Measurements from ENCODE around the gene UQCR10. TPM values are rescaled to one million over a fixed set of nuclear protein-coding genes. Genes with fewer than 3 reads are reported as not detected.
A peak's percentile ranks its signal among the peaks of the same experiment; 100 is the strongest.

The UQCR10 gene
- total RNA-seq, 2 donors from 2014 or later: 92.8 to 124 TPM

DNA sequence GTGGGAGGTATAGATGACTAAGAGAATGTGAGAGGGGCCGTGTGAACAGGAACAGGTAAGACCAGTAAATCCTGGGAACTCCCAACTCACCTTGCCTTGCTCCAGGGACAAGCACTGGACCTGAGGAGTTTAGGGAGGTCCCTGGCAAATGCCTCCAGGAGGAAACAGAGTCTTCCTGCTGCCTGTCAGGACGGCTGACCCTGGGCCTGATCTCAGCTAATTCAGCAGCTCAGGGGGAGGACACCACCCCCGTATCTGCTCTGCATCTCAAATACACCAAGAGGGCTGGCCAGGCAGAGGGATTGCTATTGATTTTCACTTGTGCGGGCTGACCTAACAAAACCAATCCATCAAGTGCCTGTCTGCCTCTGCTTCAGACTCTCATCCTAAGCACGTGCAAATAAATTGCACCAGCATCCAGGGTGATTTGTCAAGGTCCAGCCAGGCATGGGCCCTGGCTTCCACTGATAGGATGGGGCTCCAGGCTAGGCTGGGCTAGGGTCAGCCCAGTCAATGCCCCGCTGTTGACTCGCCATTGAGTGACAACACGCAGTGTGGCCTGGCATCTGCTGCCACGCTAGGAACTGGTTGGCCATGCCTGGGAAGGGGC is 20.3 kb downstream of the UQCR10 start:
- intact Hi-C loops (cut with DNase I): no loop called here
- peaks cover 0 to 39% of the 10 kb centered on the region in 2 donors for H3K36me3 ChIP-seq
- WGBS: 53% methylated on average over 9 of the region's 9 CpGs
- peak overlapping the region in 1 of 2 donors; percentile 3 for H3K27ac ChIP-seq
- no peak for TF ChIP-seq POLR2AphosphoS5 (IDR thresholded peaks at IDR 0.05)
- TF ChIP-seq, protein P1, sequence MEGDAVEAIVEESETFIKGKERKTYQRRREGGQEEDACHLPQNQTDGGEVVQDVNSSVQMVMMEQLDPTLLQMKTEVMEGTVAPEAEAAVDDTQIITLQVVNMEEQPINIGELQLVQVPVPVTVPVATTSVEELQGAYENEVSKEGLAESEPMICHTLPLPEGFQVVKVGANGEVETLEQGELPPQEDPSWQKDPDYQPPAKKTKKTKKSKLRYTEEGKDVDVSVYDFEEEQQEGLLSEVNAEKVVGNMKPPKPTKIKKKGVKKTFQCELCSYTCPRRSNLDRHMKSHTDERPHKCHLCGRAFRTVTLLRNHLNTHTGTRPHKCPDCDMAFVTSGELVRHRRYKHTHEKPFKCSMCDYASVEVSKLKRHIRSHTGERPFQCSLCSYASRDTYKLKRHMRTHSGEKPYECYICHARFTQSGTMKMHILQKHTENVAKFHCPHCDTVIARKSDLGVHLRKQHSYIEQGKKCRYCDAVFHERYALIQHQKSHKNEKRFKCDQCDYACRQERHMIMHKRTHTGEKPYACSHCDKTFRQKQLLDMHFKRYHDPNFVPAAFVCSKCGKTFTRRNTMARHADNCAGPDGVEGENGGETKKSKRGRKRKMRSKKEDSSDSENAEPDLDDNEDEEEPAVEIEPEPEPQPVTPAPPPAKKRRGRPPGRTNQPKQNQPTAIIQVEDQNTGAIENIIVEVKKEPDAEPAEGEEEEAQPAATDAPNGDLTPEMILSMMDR (IDR thresholded peaks at IDR 0.05): no peak
- no peak for TF ChIP-seq POLR2A (IDR thresholded peaks at IDR 0.05)
- H3K4me3 ChIP-seq: no peak overlapping the region
- H3K9me3 ChIP-seq: no peaks in the 10 kb centered on the region
- DNase-seq (ENCODE audit: low spot score): no peak
- no peaks in the 10 kb centered on the region for H3K27me3 ChIP-seq (replicated peaks; ENCODE audit: insufficient read depth)
- peaks cover 8% of the 10 kb centered on the region for H3K4me1 ChIP-seq (replicated peaks)

DNA sequence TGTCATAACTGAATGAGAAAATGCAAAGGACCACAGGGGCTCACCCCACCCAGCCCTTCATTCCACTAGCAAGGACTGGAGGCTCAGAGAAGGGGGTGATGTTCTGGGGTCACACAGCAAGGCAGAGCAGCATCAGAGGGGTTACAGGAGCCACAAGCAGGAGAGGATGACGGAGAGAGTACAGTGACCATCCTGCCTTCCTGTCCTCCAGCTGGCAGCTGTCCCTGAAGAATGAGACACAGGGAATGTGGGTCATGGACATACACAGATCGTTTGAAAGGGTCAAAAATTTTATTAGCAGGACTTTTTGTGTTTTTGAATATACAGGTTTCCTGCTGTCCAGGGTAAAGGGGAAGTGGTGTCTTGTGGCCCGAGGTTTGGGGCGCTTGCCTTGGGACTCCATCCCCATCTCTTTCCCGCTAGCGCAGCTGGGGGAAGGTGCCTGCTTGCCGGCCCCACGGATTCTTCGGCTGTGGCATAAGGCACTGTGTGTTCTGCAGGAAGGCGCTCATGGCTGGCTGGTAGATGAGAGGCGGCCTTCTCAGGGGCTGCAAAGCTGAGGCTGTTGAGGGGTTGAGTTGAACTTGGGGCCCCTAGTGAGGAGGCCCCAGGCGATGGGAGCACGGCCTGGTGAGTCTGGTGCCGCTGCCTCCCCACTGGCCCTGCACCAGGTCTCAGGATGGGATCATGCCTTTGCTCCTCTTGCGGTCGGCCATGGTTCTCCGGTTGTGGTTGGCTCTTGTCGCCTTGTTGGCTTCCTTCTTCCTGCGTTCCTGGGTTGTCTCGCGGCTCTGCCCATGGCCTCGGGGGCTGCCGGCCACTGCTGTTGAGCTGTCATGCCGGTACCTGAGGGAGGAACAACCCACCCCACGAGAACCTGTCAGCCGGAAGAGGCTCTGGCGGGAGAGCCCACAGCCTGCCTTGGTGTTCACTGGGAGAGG is 21.4 kb downstream of the UQCR10 start:
- H3K9me3 ChIP-seq: no peaks in the 10 kb centered on the region
- H3K4me3 ChIP-seq: no peak overlapping the region
- 85% methylated on average over 27 of the region's 27 CpGs for WGBS
- no peak for DNase-seq (ENCODE audit: low spot score)
- peaks cover 6 to 48% of the 10 kb centered on the region in 2 donors for H3K36me3 ChIP-seq
- TF ChIP-seq, protein P1 (IDR thresholded peaks at IDR 0.05): no peak
- TF ChIP-seq POLR2A (IDR thresholded peaks at IDR 0.05) (no peak), POLR2AphosphoS5 (IDR thresholded peaks at IDR 0.05) (no peak)
- no peaks in the 10 kb centered on the region for H3K27me3 ChIP-seq (replicated peaks; ENCODE audit: insufficient read depth)
- intact Hi-C loops (cut with DNase I): no loop called here
- H3K27ac ChIP-seq: no peak overlapping the region
- peaks cover 8% of the 10 kb centered on the region for H3K4me1 ChIP-seq (replicated peaks)

DNA sequence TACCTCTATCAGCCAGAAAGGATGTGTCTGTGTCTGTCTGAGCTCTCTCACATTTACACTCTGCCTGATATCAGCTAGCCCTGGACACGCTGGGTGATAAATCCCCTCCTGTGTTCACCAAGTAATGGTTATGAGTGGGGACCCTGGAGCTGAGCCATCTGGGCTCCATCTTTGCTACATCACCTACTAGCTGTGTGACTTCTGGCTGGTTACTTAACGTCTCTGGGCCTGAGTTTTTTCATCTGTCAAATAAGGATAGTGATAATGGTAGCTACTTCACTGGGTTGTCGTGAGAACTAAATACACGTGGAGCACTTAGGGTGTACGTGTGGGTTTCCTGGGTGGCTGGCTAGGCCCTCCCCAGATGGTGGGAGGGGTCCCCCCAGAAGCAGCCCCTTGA is 22.9 kb downstream of the UQCR10 start:
- no peaks in the 10 kb centered on the region for H3K9me3 ChIP-seq
- H3K27me3 ChIP-seq (replicated peaks; ENCODE audit: insufficient read depth): no peaks in the 10 kb centered on the region
- peaks cover 6 to 48% of the 10 kb centered on the region in 2 donors for H3K36me3 ChIP-seq
- no peak overlapping the region for H3K4me3 ChIP-seq
- no peak for DNase-seq (ENCODE audit: low spot score)
- H3K27ac ChIP-seq: no peak overlapping the region
- TF ChIP-seq, protein P1 (IDR thresholded peaks at IDR 0.05): no peak
- no peak for TF ChIP-seq POLR2A (IDR thresholded peaks at IDR 0.05)
- TF ChIP-seq POLR2AphosphoS5 (IDR thresholded peaks at IDR 0.05): no peak
- intact Hi-C loops (cut with DNase I): no loop called here
- 95% methylated on average over 5 of the region's 5 CpGs for WGBS
- H3K4me1 ChIP-seq (replicated peaks): peaks cover 2% of the 10 kb centered on the region

DNA sequence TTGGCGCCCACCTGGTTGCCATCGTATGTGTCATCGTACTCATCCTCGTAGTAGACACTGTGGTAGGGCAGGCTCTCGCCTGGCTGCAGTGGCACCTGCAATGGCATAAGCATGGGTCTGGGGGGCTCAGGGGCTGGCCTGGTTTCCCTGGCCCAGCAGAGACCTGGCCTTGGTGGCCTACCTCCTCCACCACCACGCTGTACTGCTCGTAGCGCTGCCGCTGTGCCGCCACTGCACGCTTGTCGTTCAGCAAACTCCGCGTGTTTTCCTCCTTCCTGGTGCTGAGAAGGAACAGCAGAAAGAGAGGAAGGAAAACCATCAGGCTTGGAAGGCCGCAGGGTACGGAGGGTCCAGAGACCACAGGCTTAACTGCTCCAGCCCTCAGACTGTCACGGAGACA is 26.2 kb downstream of the UQCR10 start:
- H3K9me3 ChIP-seq: no peaks in the 10 kb centered on the region
- H3K4me3 ChIP-seq: no peak overlapping the region
- intact Hi-C loops (cut with DNase I): no loop called here
- 97% methylated on average over 17 of the region's 17 CpGs for WGBS
- H3K4me1 ChIP-seq (replicated peaks): peaks cover 17% of the 10 kb centered on the region
- peaks cover 6 to 47% of the 10 kb centered on the region in 2 donors for H3K36me3 ChIP-seq
- TF ChIP-seq, protein P1 (IDR thresholded peaks at IDR 0.05): no peak
- no peak for TF ChIP-seq POLR2AphosphoS5 (IDR thresholded peaks at IDR 0.05)
- H3K27ac ChIP-seq: no peak overlapping the region
- DNase-seq (ENCODE audit: low spot score): no peak
- no peaks in the 10 kb centered on the region for H3K27me3 ChIP-seq (replicated peaks; ENCODE audit: insufficient read depth)
